ENCODE data around the gene FIGNL1.

The FIGNL1 gene, protein sequence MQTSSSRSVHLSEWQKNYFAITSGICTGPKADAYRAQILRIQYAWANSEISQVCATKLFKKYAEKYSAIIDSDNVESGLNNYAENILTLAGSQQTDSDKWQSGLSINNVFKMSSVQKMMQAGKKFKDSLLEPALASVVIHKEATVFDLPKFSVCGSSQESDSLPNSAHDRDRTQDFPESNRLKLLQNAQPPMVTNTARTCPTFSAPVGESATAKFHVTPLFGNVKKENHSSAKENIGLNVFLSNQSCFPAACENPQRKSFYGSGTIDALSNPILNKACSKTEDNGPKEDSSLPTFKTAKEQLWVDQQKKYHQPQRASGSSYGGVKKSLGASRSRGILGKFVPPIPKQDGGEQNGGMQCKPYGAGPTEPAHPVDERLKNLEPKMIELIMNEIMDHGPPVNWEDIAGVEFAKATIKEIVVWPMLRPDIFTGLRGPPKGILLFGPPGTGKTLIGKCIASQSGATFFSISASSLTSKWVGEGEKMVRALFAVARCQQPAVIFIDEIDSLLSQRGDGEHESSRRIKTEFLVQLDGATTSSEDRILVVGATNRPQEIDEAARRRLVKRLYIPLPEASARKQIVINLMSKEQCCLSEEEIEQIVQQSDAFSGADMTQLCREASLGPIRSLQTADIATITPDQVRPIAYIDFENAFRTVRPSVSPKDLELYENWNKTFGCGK

DNA sequence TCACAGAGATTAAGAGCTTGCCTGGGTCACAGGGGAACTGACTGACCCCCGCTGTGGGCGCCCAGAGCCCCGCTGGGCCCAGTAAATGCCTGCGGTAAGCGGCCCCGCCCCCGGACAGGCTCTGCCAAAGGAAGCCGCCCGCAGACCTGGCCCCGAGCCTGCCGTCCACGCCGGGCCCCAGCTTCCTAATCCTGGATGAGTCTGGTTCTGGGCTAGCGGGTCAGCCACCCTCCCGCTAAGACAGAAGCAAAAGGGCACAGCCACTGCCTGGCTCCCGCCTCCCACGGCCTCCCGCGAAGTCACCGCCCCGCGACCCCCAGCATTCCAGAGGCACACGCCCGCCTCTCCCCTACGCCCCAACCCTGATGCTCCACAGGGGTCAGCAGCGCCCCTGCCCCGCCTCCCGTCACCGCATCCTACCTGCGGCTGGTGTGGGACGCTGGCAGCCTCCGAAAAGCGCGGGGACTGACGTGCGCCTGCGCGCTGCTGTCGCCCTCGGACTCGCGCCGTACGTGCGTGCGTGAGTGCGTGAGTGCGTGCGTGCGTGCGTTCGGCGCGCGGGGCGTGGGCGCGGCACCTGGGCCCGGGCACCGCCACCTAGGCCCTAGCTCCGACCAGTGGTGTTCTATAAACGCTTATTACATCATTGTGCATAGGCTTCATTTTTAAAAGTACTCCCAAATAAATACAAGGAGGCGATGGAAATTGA lies at the start of gene FIGNL1:
FIGNL1 (minus strand) TSS at position 470 of the 709 bp plus-strand sequence. CDS start 3,063 bp downstream, outside the sequence.
- peak within 1 kb of the TSS; percentile 87 for H3K4me3 ChIP-seq (ENCODE audit: low read depth, low read length)
- TF ChIP-seq, protein P1, sequence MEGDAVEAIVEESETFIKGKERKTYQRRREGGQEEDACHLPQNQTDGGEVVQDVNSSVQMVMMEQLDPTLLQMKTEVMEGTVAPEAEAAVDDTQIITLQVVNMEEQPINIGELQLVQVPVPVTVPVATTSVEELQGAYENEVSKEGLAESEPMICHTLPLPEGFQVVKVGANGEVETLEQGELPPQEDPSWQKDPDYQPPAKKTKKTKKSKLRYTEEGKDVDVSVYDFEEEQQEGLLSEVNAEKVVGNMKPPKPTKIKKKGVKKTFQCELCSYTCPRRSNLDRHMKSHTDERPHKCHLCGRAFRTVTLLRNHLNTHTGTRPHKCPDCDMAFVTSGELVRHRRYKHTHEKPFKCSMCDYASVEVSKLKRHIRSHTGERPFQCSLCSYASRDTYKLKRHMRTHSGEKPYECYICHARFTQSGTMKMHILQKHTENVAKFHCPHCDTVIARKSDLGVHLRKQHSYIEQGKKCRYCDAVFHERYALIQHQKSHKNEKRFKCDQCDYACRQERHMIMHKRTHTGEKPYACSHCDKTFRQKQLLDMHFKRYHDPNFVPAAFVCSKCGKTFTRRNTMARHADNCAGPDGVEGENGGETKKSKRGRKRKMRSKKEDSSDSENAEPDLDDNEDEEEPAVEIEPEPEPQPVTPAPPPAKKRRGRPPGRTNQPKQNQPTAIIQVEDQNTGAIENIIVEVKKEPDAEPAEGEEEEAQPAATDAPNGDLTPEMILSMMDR (IDR thresholded peaks at IDR 0.05; ENCODE audit: low read depth, low read length): no peak

DNA sequence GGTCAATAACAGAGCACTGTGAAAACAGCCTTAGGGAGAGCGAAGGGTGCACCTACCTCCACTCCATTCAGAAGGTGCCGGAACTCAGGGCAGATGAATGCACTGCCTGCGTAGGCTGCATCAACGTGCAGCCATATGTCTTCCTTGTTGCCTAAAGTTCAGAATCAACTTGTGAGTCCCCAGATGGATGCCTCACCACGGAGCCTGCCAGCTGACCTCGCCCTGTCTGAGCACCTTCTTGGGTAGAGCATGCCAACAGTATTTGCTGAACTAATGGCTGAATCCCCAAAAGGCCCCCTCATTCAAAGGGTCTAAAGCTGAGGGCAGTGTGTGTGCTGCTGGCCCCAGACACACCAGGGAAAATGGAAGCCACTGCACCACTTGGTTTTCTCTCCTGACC lies 48.9 kb upstream of the FIGNL1 start:
- TF ChIP-seq, protein P1 (IDR thresholded peaks at IDR 0.05; ENCODE audit: low read depth, low read length): no peak
- H3K4me3 ChIP-seq (ENCODE audit: low read depth, low read length): no peak overlapping the region

DNA sequence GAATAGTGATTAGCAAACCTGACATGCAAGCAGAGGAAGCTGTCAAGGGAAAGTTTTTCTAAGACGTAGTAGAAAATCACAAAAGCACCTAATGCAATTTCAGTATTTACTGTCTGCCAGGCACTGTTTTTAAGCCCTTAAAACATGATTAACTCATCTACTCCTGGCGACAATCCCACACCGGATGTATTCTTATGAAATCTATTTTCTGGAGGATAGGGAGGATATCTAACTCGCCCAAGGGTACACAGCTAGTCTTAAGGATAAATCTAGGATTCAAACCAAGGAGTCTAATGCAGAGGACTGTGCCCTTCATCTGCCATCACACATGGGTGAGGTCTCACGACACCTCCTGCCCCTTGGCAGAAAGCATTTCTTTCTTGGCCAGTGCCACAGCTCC lies 47.8 kb upstream of the FIGNL1 start:
- H3K4me3 ChIP-seq (ENCODE audit: low read depth, low read length): no peak overlapping the region
- TF ChIP-seq, protein P1 (IDR thresholded peaks at IDR 0.05; ENCODE audit: low read depth, low read length): no peak

DNA sequence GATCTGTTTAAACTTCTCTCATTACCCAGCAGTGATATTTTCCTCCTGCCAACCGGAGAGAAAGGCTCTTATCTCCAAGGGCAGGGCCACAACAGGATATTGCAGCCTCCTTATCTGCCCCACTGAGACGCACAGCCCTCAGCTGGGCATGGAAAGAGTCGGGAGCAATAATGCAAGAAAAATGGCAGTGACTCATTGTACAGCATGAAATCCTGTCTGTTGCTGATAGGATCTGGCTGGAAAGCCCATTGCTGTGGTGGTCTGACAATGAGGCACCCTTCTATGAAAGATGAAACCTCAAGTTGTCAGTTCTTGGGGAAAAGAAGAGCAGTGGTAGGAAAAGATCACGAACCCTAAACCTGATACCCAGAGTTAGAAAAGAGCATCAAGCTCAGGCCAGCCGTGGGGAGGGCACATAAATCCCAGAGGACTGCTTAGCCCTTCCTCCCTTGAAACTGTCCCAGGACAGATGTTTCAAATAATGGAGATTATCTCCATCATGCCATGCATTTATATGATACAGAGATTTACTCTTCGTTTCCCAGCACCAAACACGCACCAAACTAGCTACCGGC lies 47.0 kb upstream of the FIGNL1 start:
- H3K4me3 ChIP-seq (ENCODE audit: low read depth, low read length): no peak overlapping the region
- TF ChIP-seq, protein P1 (IDR thresholded peaks at IDR 0.05; ENCODE audit: low read depth, low read length): no peak

DNA sequence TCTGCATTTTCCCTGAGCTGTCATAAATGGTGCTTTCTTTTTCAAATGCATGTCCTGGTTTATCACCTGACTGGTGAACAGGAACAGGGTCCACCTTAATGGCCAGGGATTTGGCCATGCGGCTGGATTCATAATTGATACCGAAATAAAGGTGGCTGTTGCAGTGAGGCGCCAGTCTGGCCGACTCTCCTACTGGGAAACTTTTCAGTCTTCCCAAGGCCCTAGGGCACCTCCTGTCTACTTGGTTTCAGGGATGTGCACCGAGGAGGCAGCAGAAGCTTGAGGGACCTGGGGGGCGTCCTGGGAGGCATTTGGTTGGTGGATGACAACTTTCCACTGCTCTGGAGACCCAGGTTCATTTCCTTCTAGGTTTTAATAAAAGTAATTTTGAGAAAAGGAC lies 46.4 kb upstream of the FIGNL1 start:
- TF ChIP-seq, protein P1 (IDR thresholded peaks at IDR 0.05; ENCODE audit: low read depth, low read length): no peak
- H3K4me3 ChIP-seq (ENCODE audit: low read depth, low read length): no peak overlapping the region

DNA sequence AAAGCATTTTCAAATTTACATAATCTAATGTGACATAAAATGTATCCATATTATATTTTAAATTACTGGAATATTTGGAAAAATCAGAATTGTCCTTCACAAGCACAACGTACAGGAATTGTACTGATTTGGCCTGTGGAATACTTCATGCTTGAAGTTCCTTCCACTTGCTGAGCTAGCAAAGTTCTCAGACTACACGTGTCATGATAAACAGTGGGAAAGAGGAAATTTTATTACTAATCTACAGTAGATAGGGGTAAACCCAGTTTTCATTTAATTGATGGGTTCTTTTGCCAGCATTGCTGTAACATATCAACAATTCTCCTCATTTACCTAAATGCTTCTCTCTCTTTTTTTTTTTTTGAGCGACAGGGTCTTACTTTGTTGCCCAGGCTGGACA lies 45.6 kb upstream of the FIGNL1 start:
- no peak overlapping the region for H3K4me3 ChIP-seq (ENCODE audit: low read depth, low read length)
- TF ChIP-seq, protein P1 (IDR thresholded peaks at IDR 0.05; ENCODE audit: low read depth, low read length): no peak

Measured in WI38 (cell line).